H9 (cell line): ENCODE measurements around the gene CDH23. TPM values are rescaled to one million over a fixed set of nuclear protein-coding genes. Genes with fewer than 3 reads are reported as not detected.
A peak's percentile ranks its signal among the peaks of the same experiment; 100 is the strongest.

Source experiments
- DNase-seq: peaks from one replicate; pipeline ENCODE4 v3.0.0-alpha.2; 2017
- H2AFZ ChIP-seq: one replicate; pipeline ENCODE4 v1.6.1; 2013; ENCODE audit warnings: mild to moderate bottlenecking, low read length, control low read depth, moderate library complexity
- H2AK5ac ChIP-seq: 2 replicates; pipeline ENCODE4 v1.6.1; 2013; ENCODE audit warnings: low read length, control low read depth, mixed read lengths; ENCODE audit not compliant: insufficient read length
- H2BK120ac ChIP-seq: one replicate; pipeline ENCODE4 v1.6.1; 2013; ENCODE audit warnings: low read depth, mild to moderate bottlenecking, low read length, control low read depth, inconsistent platforms; ENCODE audit not compliant: poor library complexity, severe bottlenecking
- H2BK12ac ChIP-seq: 2 replicates; pipeline ENCODE4 v1.6.1; 2013; ENCODE audit warnings: low read length, control low read depth, mixed read lengths, low read depth; ENCODE audit not compliant: insufficient read length
- H2BK15ac ChIP-seq: 2 replicates; pipeline ENCODE4 v1.6.1; 2013; ENCODE audit warnings: low read depth, low read length, control low read depth
- H2BK20ac ChIP-seq: one replicate; pipeline ENCODE4 v1.6.1; 2013; ENCODE audit warnings: low read depth, mild to moderate bottlenecking, low read length, control low read depth, inconsistent platforms; ENCODE audit not compliant: poor library complexity, severe bottlenecking
- H2BK5ac ChIP-seq: 2 replicates; pipeline ENCODE4 v1.6.1; 2013; ENCODE audit warnings: low read length, control low read depth, mixed read lengths; ENCODE audit not compliant: insufficient read length
- H3K14ac ChIP-seq: 2 replicates; pipeline ENCODE4 v1.6.1; 2013; ENCODE audit warnings: low read length, control low read depth; ENCODE audit not compliant: insufficient read depth
- H3K18ac ChIP-seq: 2 replicates; pipeline ENCODE4 v1.6.1; 2013; ENCODE audit warnings: low read depth, mild to moderate bottlenecking, mixed read lengths, low read length, control low read depth; ENCODE audit not compliant: insufficient read length
- H3K23ac ChIP-seq: 2 replicates; pipeline ENCODE4 v1.6.1; 2013; ENCODE audit warnings: low read length, control low read depth, mixed read lengths, low read depth; ENCODE audit not compliant: insufficient read length
- H3K23me2 ChIP-seq: 2 replicates; pipeline ENCODE4 v1.6.1; 2013; ENCODE audit warnings: low read depth, mild to moderate bottlenecking, mixed read lengths, low read length, control low read depth; ENCODE audit not compliant: insufficient read length, poor library complexity, severe bottlenecking
- H3K27ac ChIP-seq: 2 replicates; pipeline ENCODE4 v1.5.1; 2013; ENCODE audit warnings: low read length, control low read depth, mixed read lengths, low read depth; ENCODE audit not compliant: insufficient read length
- H3K27me3 ChIP-seq: 2 replicates; pipeline ENCODE4 v1.6.1; 2013; ENCODE audit warnings: low read length, control low read depth, inconsistent platforms; ENCODE audit not compliant: insufficient read depth
- H3K4ac ChIP-seq: 2 replicates; pipeline ENCODE4 v1.6.1; 2013; ENCODE audit warnings: low read depth, mild to moderate bottlenecking, control low read depth, inconsistent platforms, low read length, moderate library complexity
- H3K4me1 ChIP-seq: 2 replicates; pipeline ENCODE4 v1.6.1; 2013; ENCODE audit warnings: low read length, control low read depth, inconsistent platforms; ENCODE audit not compliant: insufficient read depth
- H3K4me2 ChIP-seq: 2 replicates; pipeline ENCODE4 v1.6.1; 2013; ENCODE audit warnings: low read length, control low read depth, mixed read lengths; ENCODE audit not compliant: insufficient read length, insufficient read depth
- H3K56ac ChIP-seq: 2 replicates; pipeline ENCODE4 v1.6.1; 2013; ENCODE audit warnings: low read depth, mild to moderate bottlenecking, mixed read lengths, low read length, control low read depth; ENCODE audit not compliant: insufficient read length
- H3K79me1 ChIP-seq: 2 replicates; pipeline ENCODE4 v1.6.1; 2013; ENCODE audit warnings: low read depth, mild to moderate bottlenecking, moderate library complexity, low read length, control low read depth, inconsistent platforms; ENCODE audit not compliant: insufficient read depth, poor library complexity, severe bottlenecking
- H3K79me2 ChIP-seq: 2 replicates; pipeline ENCODE4 v1.6.1; 2013; ENCODE audit warnings: low read length, control low read depth, inconsistent platforms; ENCODE audit not compliant: insufficient read depth
- H3K9ac ChIP-seq: 2 replicates; pipeline ENCODE4 v1.6.1; 2013; ENCODE audit warnings: low read length, control low read depth, mixed read lengths; ENCODE audit not compliant: insufficient read length; ENCODE audit errors: extremely low read depth
- H3K9me3 ChIP-seq: one replicate; pipeline ENCODE4 v1.6.1; 2013; ENCODE audit warnings: low read depth, low read length, inconsistent platforms; ENCODE audit not compliant: control insufficient read depth
- H3T11ph ChIP-seq: one replicate; pipeline ENCODE4 v1.6.1; 2013; ENCODE audit warnings: mild to moderate bottlenecking, low read length, control low read depth, inconsistent platforms
- H4K20me1 ChIP-seq: one replicate; pipeline ENCODE4 v1.6.1; 2013; ENCODE audit not compliant: control insufficient read depth, insufficient read length, insufficient read depth
- H4K5ac ChIP-seq: 2 replicates; pipeline ENCODE4 v1.6.1; 2013; ENCODE audit warnings: low read depth, mild to moderate bottlenecking, mixed read lengths, low read length, control low read depth; ENCODE audit not compliant: insufficient read length
- H4K8ac ChIP-seq: replicated peaks from 2 replicates; pipeline ENCODE4 v1.6.1; 2013; ENCODE audit warnings: low read length, control low read depth, mixed read lengths, low read depth; ENCODE audit not compliant: insufficient read length
- H4K91ac ChIP-seq: 2 replicates; pipeline ENCODE4 v1.6.1; 2013; ENCODE audit warnings: low read depth, mild to moderate bottlenecking, moderate library complexity, mixed read lengths, low read length, control low read depth; ENCODE audit not compliant: insufficient read length
- H3K27ac Mint-ChIP-seq, 3 experiments: 2 replicates in 2 of 3; 3 replicates in 1 of 3; pipeline ENCODE4 v1.8.0; 2020 to 2021; ENCODE audit warnings: mixed read lengths in 3 of 3, mild to moderate bottlenecking in 1 of 3, moderate library complexity in 1 of 3
- H3K27me3 Mint-ChIP-seq: 2 replicates; pipeline ENCODE4 v1.8.0; 2021; ENCODE audit warnings: low read depth, mild to moderate bottlenecking, moderate library complexity, mixed read lengths
- H3K36me3 Mint-ChIP-seq, 3 experiments: 2 replicates in 2 of 3; 3 replicates in 1 of 3; pipeline ENCODE4 v1.8.0; 2020 to 2021; ENCODE audit warnings: low read depth in 3 of 3, mixed read lengths in 3 of 3; ENCODE audit not compliant: insufficient read depth in 1 of 3
- H3K4me1 Mint-ChIP-seq, 2 experiments: 2 replicates each; pipeline ENCODE4 v1.8.0; 2020; ENCODE audit warnings: mixed read lengths in 2 of 2
- H3K4me3 Mint-ChIP-seq, 2 experiments: 2 replicates in 1 of 2; 3 replicates in 1 of 2; pipeline ENCODE4 v1.8.0; 2020 to 2021; ENCODE audit warnings: mild to moderate bottlenecking in 2 of 2, mixed read lengths in 2 of 2, moderate library complexity in 1 of 2
- H3K9me3 Mint-ChIP-seq, 2 experiments: 2 replicates in 1 of 2; 3 replicates in 1 of 2; pipeline ENCODE4 v1.8.0; 2020; ENCODE audit warnings: mild to moderate bottlenecking in 2 of 2, mixed read lengths in 2 of 2, moderate library complexity in 1 of 2
- WGBS: extraction: QIAGEN DNeasy Blood & Tissue Kit; methylation state at CpG from one replicate; pipeline ENCODE4 v1.1.7; 2013; ENCODE audit warnings: missing lambda C conversion rate, low lambda C conversion rate, mixed read lengths; ENCODE audit not compliant: insufficient read length; ENCODE audit errors: extremely low coverage; 5-methylcytosine and 5-hydroxymethylcytosine counted together
- total RNA-seq: library from RNA; stranded (reverse); gene quantifications from 2 replicates; pipeline ENCODE4 v1.2.1, GENCODE V29; 2021
- TF ChIP-seq, protein P1 (sequence below): fragments of 200-600 bp; sonication (generic); conservative IDR thresholded peaks from 3 replicates; pipeline ENCODE4 v1.8.0; 2021; ENCODE audit warnings: antibody characterized with exemption, mild to moderate bottlenecking

Gene CDH23
- total RNA-seq, 1 experiment from 2014 or later, result 2.1 TPM

DNA sequence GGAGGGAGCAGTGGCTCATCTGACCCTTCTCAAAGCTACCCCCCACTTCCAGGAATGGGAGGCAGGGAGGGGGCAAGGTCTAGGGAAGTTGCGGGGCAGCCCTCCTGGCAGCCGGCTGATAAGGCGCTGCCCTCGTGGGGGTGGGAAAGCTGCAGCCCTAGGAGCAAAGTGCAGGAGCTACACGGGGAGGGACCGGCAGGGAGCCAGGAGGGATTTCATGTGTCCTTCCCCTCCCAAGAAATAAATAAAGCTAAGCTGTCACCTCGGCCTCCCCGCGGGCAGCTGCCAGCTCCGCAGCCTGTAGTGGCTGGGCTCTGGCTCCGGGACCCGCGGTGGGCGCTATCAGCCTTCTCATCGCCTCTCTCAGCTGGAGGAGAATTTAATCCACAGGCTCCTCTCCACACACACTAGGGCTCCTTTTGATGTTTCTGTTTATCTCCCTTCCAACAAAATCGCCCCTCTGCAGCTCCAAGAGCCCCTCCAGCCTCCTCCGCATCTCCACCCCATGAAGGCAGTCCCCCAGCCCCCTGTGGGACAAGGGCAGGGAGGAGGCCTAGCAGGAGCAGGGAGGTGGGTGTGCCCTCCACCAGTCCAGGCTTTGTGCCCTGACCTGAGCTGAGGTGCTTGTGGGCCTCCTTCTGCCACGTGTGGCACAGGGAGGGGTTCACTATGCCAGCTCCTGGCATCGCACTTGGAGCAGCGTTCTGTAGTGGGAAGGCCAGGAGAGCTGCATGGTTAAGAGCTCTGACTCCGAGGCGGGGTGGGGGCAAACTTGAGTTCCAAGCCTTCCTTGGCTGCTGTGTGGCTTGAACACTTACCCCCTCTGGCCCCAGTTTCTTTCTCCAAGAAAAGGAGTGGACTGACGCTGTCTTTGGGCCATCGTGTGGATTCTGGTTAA, 242.4 kb downstream of the CDH23 start:
- Mint-ChIP-seq H3K4me1 (peaks cover 47 to 63% of the 10 kb centered on the region in 2 experiments), H3K4me3 (no peak overlapping the region), H3K27me3 (peaks cover 54% of the 10 kb centered on the region), H3K36me3 (no peaks in the 10 kb centered on the region), H3K9me3 (no peaks in the 10 kb centered on the region; a peak in 1 of 5 replicates), H3K27ac (no peak overlapping the region)
- TF ChIP-seq, protein P1, sequence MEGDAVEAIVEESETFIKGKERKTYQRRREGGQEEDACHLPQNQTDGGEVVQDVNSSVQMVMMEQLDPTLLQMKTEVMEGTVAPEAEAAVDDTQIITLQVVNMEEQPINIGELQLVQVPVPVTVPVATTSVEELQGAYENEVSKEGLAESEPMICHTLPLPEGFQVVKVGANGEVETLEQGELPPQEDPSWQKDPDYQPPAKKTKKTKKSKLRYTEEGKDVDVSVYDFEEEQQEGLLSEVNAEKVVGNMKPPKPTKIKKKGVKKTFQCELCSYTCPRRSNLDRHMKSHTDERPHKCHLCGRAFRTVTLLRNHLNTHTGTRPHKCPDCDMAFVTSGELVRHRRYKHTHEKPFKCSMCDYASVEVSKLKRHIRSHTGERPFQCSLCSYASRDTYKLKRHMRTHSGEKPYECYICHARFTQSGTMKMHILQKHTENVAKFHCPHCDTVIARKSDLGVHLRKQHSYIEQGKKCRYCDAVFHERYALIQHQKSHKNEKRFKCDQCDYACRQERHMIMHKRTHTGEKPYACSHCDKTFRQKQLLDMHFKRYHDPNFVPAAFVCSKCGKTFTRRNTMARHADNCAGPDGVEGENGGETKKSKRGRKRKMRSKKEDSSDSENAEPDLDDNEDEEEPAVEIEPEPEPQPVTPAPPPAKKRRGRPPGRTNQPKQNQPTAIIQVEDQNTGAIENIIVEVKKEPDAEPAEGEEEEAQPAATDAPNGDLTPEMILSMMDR, result no peak
- Histone ChIP-seq H3K18ac (no peak overlapping the region), H3K79me2 (no peaks in the 10 kb centered on the region), H3K4ac (no peak overlapping the region), H2BK5ac (no peak overlapping the region), H3K14ac (0 out of 2 replicates have a peak overlapping the region, but pooled peaks have one; percentile 29), H3K23ac (no peak overlapping the region), H2BK20ac (no peak overlapping the region), H2BK15ac (no peak overlapping the region), H2BK12ac (no peak overlapping the region), H3K79me1 (no peaks in the 10 kb centered on the region), H4K8ac (no peak overlapping the region), H3K27ac (no peak overlapping the region), H4K5ac (no peak overlapping the region), H3K23me2 (no peaks in the 10 kb centered on the region), H2AFZ (no peak overlapping the region), H4K20me1 (no peaks in the 10 kb centered on the region), H3K56ac (no peak overlapping the region), H3K27me3 (no peaks in the 10 kb centered on the region; the same call in 1 of the 2 replicates), H2AK5ac (no peak overlapping the region), H4K91ac (no peak overlapping the region), H2BK120ac (no peak overlapping the region), H3K4me1 (peaks cover 18% of the 10 kb centered on the region; the same call in 1 of the 2 replicates), H3T11ph (no peak overlapping the region), H3K9ac (no peak overlapping the region), H3K4me2 (no peak overlapping the region), H3K9me3 (no peaks in the 10 kb centered on the region)
- WGBS, result no CpG with 5 or more reads among the region's 24 CpGs
- no peak for DNase-seq
